Measurements from ENCODE around the gene CCDC14.
"Not testable (repeated sequence)": the region's sequence is repeated elsewhere in the genome, so short reads cannot be mapped to it uniquely, and the experiment has no call there.

GRCh38 chr3:123966799-123967198, 5.8 kb upstream of the CCDC14 start:
- not testable (repeated sequence) for TF ChIP-seq EP300 (conservative IDR thresholded peaks at IDR 0.05; ENCODE audit: poor library complexity, severe bottlenecking); CTCF (IDR thresholded peaks at IDR 0.05; ENCODE audit: poor library complexity, severe bottlenecking); REST (IDR thresholded peaks at IDR 0.05; ENCODE audit: borderline replicate concordance); RAD21 (conservative IDR thresholded peaks at IDR 0.05); EZH2 (IDR thresholded peaks at IDR 0.05; ENCODE audit: borderline replicate concordance, insufficient read depth, low read length, poor library complexity, severe bottlenecking); MXI1 (conservative IDR thresholded peaks at IDR 0.05; ENCODE audit: poor library complexity, severe bottlenecking); POLR2AphosphoS5 (IDR thresholded peaks at IDR 0.05); SMC3 (conservative IDR thresholded peaks at IDR 0.05; ENCODE audit: poor library complexity); TAF1 (IDR thresholded peaks at IDR 0.05; ENCODE audit: low read depth)
